Endothelial cell of umbilical vein (primary cell): ENCODE data around the gene SLC44A1.

ENCODE experiments used
- EZH2 ChIP-seq: IDR thresholded peaks from 2 replicates; pipeline ENCODE4 v1.6.1; 2012; ENCODE audit warnings: borderline replicate concordance, low read depth, mild to moderate bottlenecking, moderate library complexity, low read length, inconsistent platforms; ENCODE audit not compliant: severe bottlenecking
- GATA2 ChIP-seq: IDR thresholded peaks from 2 replicates; pipeline ENCODE4 v1.7.0; 2011; ENCODE audit warnings: low read depth, mild to moderate bottlenecking, moderate library complexity, mixed read lengths, low read length; ENCODE audit not compliant: insufficient read length, insufficient read depth
- JUN ChIP-seq: IDR thresholded peaks from 2 replicates; pipeline ENCODE4 v1.6.1; 2011; ENCODE audit warnings: borderline replicate concordance, low read depth; ENCODE audit not compliant: insufficient read length, insufficient read depth
- MAX ChIP-seq: IDR thresholded peaks from 2 replicates; pipeline ENCODE4 v1.6.1; 2011; ENCODE audit not compliant: insufficient read depth, insufficient read length
- MYC ChIP-seq: IDR thresholded peaks from one replicate; pipeline ENCODE4 v1.6.1; 2011; ENCODE audit warnings: mild to moderate bottlenecking, low read depth, low read length
- POLR2A ChIP-seq: IDR thresholded peaks from 2 replicates; pipeline ENCODE4 v1.6.1; 2012; ENCODE audit warnings: low read depth, mild to moderate bottlenecking, control low read depth, low read length
- POLR2AphosphoS5 ChIP-seq: IDR thresholded peaks from 2 replicates; pipeline ENCODE4 v1.6.1; 2012; ENCODE audit warnings: low read depth, mild to moderate bottlenecking, control low read depth, low read length, moderate library complexity; ENCODE audit not compliant: insufficient read depth
- TF ChIP-seq, protein P1 (sequence below), 2 donors: IDR thresholded peaks; 1 replicate in 1 of 2; 2 replicates in 1 of 2; pipeline ENCODE4 v1.5.1; 2011; ENCODE audit warnings: low read length in 2 of 2, mild to moderate bottlenecking in 2 of 2, moderate library complexity in 2 of 2, control low read depth in 1 of 2, inconsistent platforms in 1 of 2, low read depth in 1 of 2; ENCODE audit not compliant: insufficient read depth in 1 of 2; ENCODE audit errors: extremely low read depth in 1 of 2

DNA sequence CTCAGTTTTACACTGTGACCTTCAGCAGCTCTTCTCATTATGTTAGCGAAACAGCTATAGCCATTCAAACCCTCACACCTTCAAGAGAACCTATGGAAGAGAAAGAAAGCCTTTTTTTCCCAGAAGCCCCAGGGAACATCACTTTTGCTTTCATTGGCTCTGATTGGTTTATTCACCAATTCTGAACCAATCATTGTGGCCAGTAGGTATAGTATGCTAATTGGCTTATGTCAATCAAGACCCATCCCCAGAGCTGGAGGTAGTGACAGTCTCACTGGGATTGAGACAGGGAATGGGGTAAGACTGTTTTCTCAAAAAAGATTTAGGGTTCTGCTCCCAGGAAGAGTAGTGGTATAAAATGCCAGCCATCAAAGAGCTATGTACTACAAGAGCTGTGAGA, 129.3 kb downstream of the SLC44A1 start:
- TF ChIP-seq POLR2A = no peak
- TF ChIP-seq, protein P1, sequence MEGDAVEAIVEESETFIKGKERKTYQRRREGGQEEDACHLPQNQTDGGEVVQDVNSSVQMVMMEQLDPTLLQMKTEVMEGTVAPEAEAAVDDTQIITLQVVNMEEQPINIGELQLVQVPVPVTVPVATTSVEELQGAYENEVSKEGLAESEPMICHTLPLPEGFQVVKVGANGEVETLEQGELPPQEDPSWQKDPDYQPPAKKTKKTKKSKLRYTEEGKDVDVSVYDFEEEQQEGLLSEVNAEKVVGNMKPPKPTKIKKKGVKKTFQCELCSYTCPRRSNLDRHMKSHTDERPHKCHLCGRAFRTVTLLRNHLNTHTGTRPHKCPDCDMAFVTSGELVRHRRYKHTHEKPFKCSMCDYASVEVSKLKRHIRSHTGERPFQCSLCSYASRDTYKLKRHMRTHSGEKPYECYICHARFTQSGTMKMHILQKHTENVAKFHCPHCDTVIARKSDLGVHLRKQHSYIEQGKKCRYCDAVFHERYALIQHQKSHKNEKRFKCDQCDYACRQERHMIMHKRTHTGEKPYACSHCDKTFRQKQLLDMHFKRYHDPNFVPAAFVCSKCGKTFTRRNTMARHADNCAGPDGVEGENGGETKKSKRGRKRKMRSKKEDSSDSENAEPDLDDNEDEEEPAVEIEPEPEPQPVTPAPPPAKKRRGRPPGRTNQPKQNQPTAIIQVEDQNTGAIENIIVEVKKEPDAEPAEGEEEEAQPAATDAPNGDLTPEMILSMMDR (IDR thresholded peaks at IDR 0.05; ENCODE audit: extremely low read depth in 1 of 2, insufficient read depth in 1 of 2, low read depth in 1 of 2, low read length in 2 of 2) = no peak
- no peak for TF ChIP-seq MYC
- no peak for TF ChIP-seq EZH2
- no peak for TF ChIP-seq POLR2AphosphoS5
- TF ChIP-seq MAX = no peak
- TF ChIP-seq JUN = no peak
- TF ChIP-seq GATA2 = no peak
